ENCODE data around the gene NDUFA3. TPM values are rescaled to one million over a fixed set of nuclear protein-coding genes. Genes with fewer than 3 reads are reported as not detected.

NDUFA3 gene
- total RNA-seq, 1 experiment from 2014 or later, result 134 TPM

GRCh38 chr19:54106716-54107115, 4.1 kb downstream of the NDUFA3 start:
- H3K27me3 ChIP-seq (ENCODE audit: insufficient read depth, low read depth), result no peaks in the 10 kb centered on the region
- H3K27ac ChIP-seq, result no peak overlapping the region
- 0 out of 2 replicates have a peak, but pooled peaks cover 7% of the 10 kb centered on the region for H3K4me1 ChIP-seq (replicated peaks; ENCODE audit: insufficient read depth)
- no TSS peak for BruUV-seq (replicated peaks)
- H4K20me1 ChIP-seq (ENCODE audit: insufficient read depth), result no peaks in the 10 kb centered on the region
- H3K79me2 ChIP-seq (ENCODE audit: low read depth), result peaks cover 23% of the 10 kb centered on the region
- DNase-seq, result no peak
- no peak overlapping the region for H3K4me2 ChIP-seq
- no peaks in the 10 kb centered on the region for H3K9me3 ChIP-seq (ENCODE audit: insufficient read depth, low read depth)
- H2AFZ ChIP-seq, result no peak overlapping the region
- peaks cover 20% of the 10 kb centered on the region for H3K36me3 ChIP-seq (ENCODE audit: low read depth)
- H3F3A ChIP-seq (ENCODE audit: insufficient read depth, low read depth), result peaks cover 21% of the 10 kb centered on the region; the same call in 1 of the 2 replicates
- no peak overlapping the region for H3K4me3 ChIP-seq
- intact Hi-C loops (cut with micrococcal nuclease; ENCODE audit: unreplicated experiment), result no loop called here
- H3K9me2 ChIP-seq (ENCODE audit: insufficient read depth), result no peaks in the 10 kb centered on the region
- POLR2A ChIA-PET (ENCODE audit: unreplicated experiment), result no interaction called here
- TF ChIP-seq CTCF (conservative IDR thresholded peaks at IDR 0.05), result no peak
- TF ChIP-seq EZH2 (IDR thresholded peaks at IDR 0.05; ENCODE audit: low read depth), result no peak
- CTCF ChIA-PET, result no interaction called here

GRCh38 chr19:54107876-54108490, 5.3 kb downstream of the NDUFA3 start:
- DNase-seq, result no peak
- H3K9me3 ChIP-seq (ENCODE audit: insufficient read depth, low read depth), result no peaks in the 10 kb centered on the region
- no peak overlapping the region for H2AFZ ChIP-seq
- H4K20me1 ChIP-seq (ENCODE audit: insufficient read depth), result no peaks in the 10 kb centered on the region
- no peak overlapping the region for H3K27ac ChIP-seq
- no peaks in the 10 kb centered on the region for H3K9me2 ChIP-seq (ENCODE audit: insufficient read depth)
- peaks cover 26% of the 10 kb centered on the region; the same call in 1 of the 2 replicates for H3F3A ChIP-seq (ENCODE audit: insufficient read depth, low read depth)
- H3K79me2 ChIP-seq (ENCODE audit: low read depth), result peaks cover 21% of the 10 kb centered on the region
- TF ChIP-seq EZH2 (IDR thresholded peaks at IDR 0.05; ENCODE audit: low read depth) (no peak), CTCF (conservative IDR thresholded peaks at IDR 0.05) (no peak)
- H3K4me2 ChIP-seq, result no peak overlapping the region
- intact Hi-C loops (cut with micrococcal nuclease; ENCODE audit: unreplicated experiment), result no loop called here
- 0 out of 2 replicates have a peak, but pooled peaks cover 7% of the 10 kb centered on the region for H3K4me1 ChIP-seq (replicated peaks; ENCODE audit: insufficient read depth)
- no peak overlapping the region for H3K4me3 ChIP-seq
- H3K36me3 ChIP-seq (ENCODE audit: low read depth), result peaks cover 20% of the 10 kb centered on the region
- BruUV-seq (replicated peaks), result no TSS peak
- ChIA-PET CTCF (no interaction called here), POLR2A (ENCODE audit: unreplicated experiment) (no interaction called here)
- H3K27me3 ChIP-seq (ENCODE audit: insufficient read depth, low read depth), result no peaks in the 10 kb centered on the region

- ChIA-PET POLR2A (ENCODE audit: unreplicated experiment) (no interaction called here), CTCF (no interaction called here)
- no TSS peak for BruUV-seq (replicated peaks)
- Histone ChIP-seq H3K27me3 (ENCODE audit: insufficient read depth, low read depth) (no peaks in the 10 kb centered on the region), H3K27ac (no peak overlapping the region), H3K9me3 (ENCODE audit: insufficient read depth, low read depth) (no peaks in the 10 kb centered on the region), H3F3A (ENCODE audit: insufficient read depth, low read depth) (peaks cover 26% of the 10 kb centered on the region; the same call in 1 of the 2 replicates), H2AFZ (no peak overlapping the region), H3K9me2 (ENCODE audit: insufficient read depth) (no peaks in the 10 kb centered on the region), H4K20me1 (ENCODE audit: insufficient read depth) (no peaks in the 10 kb centered on the region; the same call in 1 of the 2 replicates), H3K4me3 (no peak overlapping the region), H3K4me2 (no peak overlapping the region), H3K79me2 (ENCODE audit: low read depth) (peaks cover 17% of the 10 kb centered on the region), H3K4me1 (replicated peaks; ENCODE audit: insufficient read depth) (0 out of 2 replicates have a peak, but pooled peaks cover 4% of the 10 kb centered on the region), H3K36me3 (ENCODE audit: low read depth) (peaks cover 20% of the 10 kb centered on the region)
- intact Hi-C loops (cut with micrococcal nuclease; ENCODE audit: unreplicated experiment), result no loop called here
- DNase-seq, result no peak
- TF ChIP-seq EZH2 (IDR thresholded peaks at IDR 0.05; ENCODE audit: low read depth), result no peak
- no peak for TF ChIP-seq CTCF (conservative IDR thresholded peaks at IDR 0.05)
These were observed 5.8 kb downstream of the NDUFA3 start for GRCh38 chr19:54108496-54108895.

Measured in PC-9 (cell line).